Endothelial cell of umbilical vein (primary cell): ENCODE results near the gene SDK2. TPM values are rescaled to one million over a fixed set of nuclear protein-coding genes. Genes with fewer than 3 reads are reported as not detected.

Experiments
- BruUV-seq: library from RNA; stranded (reverse); fragments of 400-500 nt; replicated peaks from 2 replicates; lab custom pipeline; 2021; lab: Mats Ljungman, UMichigan
- CTCF ChIA-PET: fragments of 300-600, 350-600 bp; sonication (Branson Sonifier 250); formaldehyde crosslinking; loops from one replicate; lab custom pipeline; 2021; ENCODE audit warnings: antibody characterized with exemption, inconsistent platforms; lab: Charles Lee
- POLR2A ChIA-PET: fragments of 300-600, 350-600 bp; sonication (Branson Sonifier 250); formaldehyde crosslinking; loops from one replicate; lab custom pipeline; 2021; ENCODE audit warnings: antibody characterized with exemption, inconsistent platforms; lab: Charles Lee
- DNase-seq: peaks from one replicate; pipeline ENCODE4 v3.0.0-alpha.2; 2011; ENCODE audit warnings: low read depth, low spot score
- FAIRE-seq: peaks from 2 replicates; lab custom pipeline; 2011; peaks lifted over from hg19 to GRCh38; lab: Jason Lieb, UNC
- H2AFZ ChIP-seq: 2 replicates; pipeline ENCODE4 v1.6.0; 2012; ENCODE audit warnings: low read depth, low read length, control low read depth, inconsistent platforms
- H3K27ac ChIP-seq: 2 replicates; pipeline ENCODE4 v1.5.1; 2011; ENCODE audit warnings: low read depth, mild to moderate bottlenecking, control low read depth, low read length, moderate library complexity; ENCODE audit not compliant: insufficient read depth
- H3K27me3 ChIP-seq, 2 experiments: 2 replicates each; pipeline versions ENCODE4 v1.6.0 to v1.6.1; 2011; ENCODE audit warnings: low read length in 2 of 2, mixed read lengths in 1 of 2; ENCODE audit not compliant: control insufficient read depth in 2 of 2, insufficient read depth in 2 of 2
- H3K36me3 ChIP-seq, 2 experiments: 2 replicates in 1 of 2; 3 replicates in 1 of 2; pipeline ENCODE4 v1.5.1; 2011; ENCODE audit warnings: low read length in 2 of 2, mild to moderate bottlenecking in 1 of 2, moderate library complexity in 1 of 2; ENCODE audit not compliant: control insufficient read depth in 2 of 2, insufficient read depth in 2 of 2; ENCODE audit errors: extremely low read depth in 1 of 2
- H3K4me1 ChIP-seq: 3 replicates; pipeline ENCODE4 v1.5.1; 2011; ENCODE audit warnings: mild to moderate bottlenecking, low read length; ENCODE audit not compliant: control insufficient read depth, insufficient read depth; ENCODE audit errors: extremely low read depth
- H3K4me2 ChIP-seq: 2 replicates; pipeline ENCODE4 v1.6.1; 2011; ENCODE audit warnings: low read length, control low read depth, mixed read lengths; ENCODE audit not compliant: insufficient read depth
- H3K4me3 ChIP-seq, 3 experiments: fragments of 200-600 bp in 1 of 3; sonication (generic), shearing (Covaris generic) in 1 of 3; replicated peaks in 1 of 3; 2 replicates each; pipeline ENCODE4 v1.5.1; 2011 to 2016; ENCODE audit warnings: control low read depth in 3 of 3, low read length in 3 of 3, mild to moderate bottlenecking in 2 of 3, inconsistent platforms in 1 of 3, low read depth in 1 of 3, moderate library complexity in 1 of 3; ENCODE audit not compliant: insufficient read depth in 1 of 3
- H3K79me2 ChIP-seq: 2 replicates; pipeline ENCODE4 v1.6.0; 2012; ENCODE audit warnings: low read length, inconsistent platforms; ENCODE audit not compliant: control insufficient read depth, insufficient read depth
- H3K9ac ChIP-seq: replicated peaks from 2 replicates; pipeline ENCODE3; 2011; ENCODE audit warnings: low read length, control low read depth; ENCODE audit not compliant: insufficient read depth; ENCODE audit errors: extremely low read depth
- H3K9me1 ChIP-seq: replicated peaks from 3 replicates; pipeline ENCODE4 v1.6.0; 2011; ENCODE audit warnings: mild to moderate bottlenecking, low read length; ENCODE audit not compliant: control insufficient read depth, insufficient read depth; ENCODE audit errors: extremely low read depth
- H3K9me3 ChIP-seq: replicated peaks from 2 replicates; pipeline ENCODE4 v1.5.1; 2012; ENCODE audit warnings: low read length, inconsistent platforms; ENCODE audit not compliant: control insufficient read depth, insufficient read depth
- H4K20me1 ChIP-seq: replicated peaks from 2 replicates; pipeline ENCODE3; 2011; ENCODE audit warnings: mild to moderate bottlenecking, low read length; ENCODE audit not compliant: control insufficient read depth, insufficient read depth; ENCODE audit errors: extremely low read depth
- CTCF ChIP-seq, 2 donors: IDR thresholded peaks; 1 replicate in 1 of 2; 2 replicates in 1 of 2; pipeline ENCODE4 v1.5.1; 2011; ENCODE audit warnings: low read length in 2 of 2, mild to moderate bottlenecking in 2 of 2, moderate library complexity in 2 of 2, control low read depth in 1 of 2, inconsistent platforms in 1 of 2, low read depth in 1 of 2; ENCODE audit not compliant: insufficient read depth in 1 of 2; ENCODE audit errors: extremely low read depth in 1 of 2
- EZH2 ChIP-seq: IDR thresholded peaks from 2 replicates; pipeline ENCODE4 v1.6.1; 2012; ENCODE audit warnings: borderline replicate concordance, low read depth, mild to moderate bottlenecking, moderate library complexity, low read length, inconsistent platforms; ENCODE audit not compliant: severe bottlenecking
- FOS ChIP-seq: IDR thresholded peaks from 2 replicates; pipeline ENCODE4 v1.6.1; 2011; ENCODE audit warnings: mild to moderate bottlenecking, low read length, moderate library complexity, borderline replicate concordance; ENCODE audit not compliant: insufficient read depth
- GATA2 ChIP-seq: IDR thresholded peaks from 2 replicates; pipeline ENCODE4 v1.7.0; 2011; ENCODE audit warnings: low read depth, mild to moderate bottlenecking, moderate library complexity, mixed read lengths, low read length; ENCODE audit not compliant: insufficient read length, insufficient read depth
- JUN ChIP-seq: IDR thresholded peaks from 2 replicates; pipeline ENCODE4 v1.6.1; 2011; ENCODE audit warnings: borderline replicate concordance, low read depth; ENCODE audit not compliant: insufficient read length, insufficient read depth
- MAX ChIP-seq: IDR thresholded peaks from 2 replicates; pipeline ENCODE4 v1.6.1; 2011; ENCODE audit not compliant: insufficient read depth, insufficient read length
- MYC ChIP-seq: IDR thresholded peaks from one replicate; pipeline ENCODE4 v1.6.1; 2011; ENCODE audit warnings: mild to moderate bottlenecking, low read depth, low read length
- POLR2A ChIP-seq: IDR thresholded peaks from 2 replicates; pipeline ENCODE4 v1.6.1; 2012; ENCODE audit warnings: low read depth, mild to moderate bottlenecking, control low read depth, low read length
- POLR2AphosphoS5 ChIP-seq: IDR thresholded peaks from 2 replicates; pipeline ENCODE4 v1.6.1; 2012; ENCODE audit warnings: low read depth, mild to moderate bottlenecking, control low read depth, low read length, moderate library complexity; ENCODE audit not compliant: insufficient read depth
- dilution Hi-C: fragments of 300-500 bp; cut with MboI; formaldehyde crosslinking; loops from one replicate; pipeline ENCODE4 v1.15.0; 2019; ENCODE audit warnings: low sequenced_read_pairs; ENCODE audit not compliant: extremely low pct_ligation_motif_present
- intact Hi-C: fragments of 100-400 bp; cut with micrococcal nuclease; formaldehyde crosslinking; loops from one replicate; pipeline ENCODE4 v1.10.0; 2022
- polyA plus RNA-seq, 4 experiments: library from polyadenylated mRNA; depleted of rRNA in 3 of 4; stranded (reverse) in 3 of 4; unstranded in 1 of 4; fragments of >200 nt; gene quantifications; 2 replicates each; pipeline versions ENCODE4 v1.2.1 to v1.2.3, GENCODE V29; 2011 to 2012; ENCODE audit warnings: missing spikeins in 1 of 4
- total RNA-seq: library from RNA; stranded (reverse); gene quantifications from 2 replicates; pipeline ENCODE4 v1.2.3, GENCODE V29; 2021

Gene SDK2
- total and polyA plus RNA-seq, 2 donors (not counting 3 experiments of a cell fraction or from before 2014, with no cell fraction given), result not detected

- Histone ChIP-seq H3K27ac (no peak overlapping the region), H3K79me2 (no peaks in the 10 kb centered on the region), H3K9me1 (no peaks in the 10 kb centered on the region), H3K9me3 (no peaks in the 10 kb centered on the region), H3K36me3 (no peaks in the 10 kb centered on the region), H2AFZ (no peak overlapping the region), H3K4me1 (no peaks in the 10 kb centered on the region), H3K27me3 (no peaks in the 10 kb centered on the region), H3K4me3 (no peak overlapping the region), H3K9ac (no peak overlapping the region), H3K4me2 (no peak overlapping the region), H4K20me1 (no peaks in the 10 kb centered on the region)
- DNase-seq (no peak), FAIRE-seq (no peak)
- CTCF ChIA-PET, result no interaction called here
- POLR2A ChIA-PET, result no interaction called here
- no TSS peak for BruUV-seq
- dilution Hi-C loops (no loop called here), intact Hi-C loops (no loop called here)
- TF ChIP-seq POLR2A, result no peak
- TF ChIP-seq FOS, result no peak
- no peak for TF ChIP-seq GATA2
- no peak for TF ChIP-seq JUN
- TF ChIP-seq CTCF (IDR thresholded peaks at IDR 0.05; ENCODE audit: extremely low read depth in 1 of 2, insufficient read depth in 1 of 2, low read depth in 1 of 2, low read length in 2 of 2), result no peak
- TF ChIP-seq EZH2, result no peak
- TF ChIP-seq MYC, result no peak
- TF ChIP-seq POLR2AphosphoS5, result no peak
- TF ChIP-seq MAX, result no peak
Measured at GRCh38 chr17:73465953-73466230, 178.4 kb downstream of the SDK2 start.
